Colonic mucosa (tissue), 4 donors: ENCODE data around the gene MCRS1. TPM values are rescaled to one million over a fixed set of nuclear protein-coding genes. Genes with fewer than 3 reads are reported as not detected.
"Not testable (repeated sequence)": the region's sequence is repeated elsewhere in the genome, so short reads cannot be mapped to it uniquely, and the experiment has no call there.

ENCODE experiments used
- DNase-seq: peaks from one replicate; pipeline ENCODE4 v3.0.0-alpha.2; 2020
- H3K27ac ChIP-seq: fragments of 200-600 bp; one replicate; pipeline ENCODE4 v1.8.0; 2021
- H3K27me3 ChIP-seq: fragments of 200-600 bp; one replicate; pipeline ENCODE4 v1.8.0; 2021
- H3K36me3 ChIP-seq: fragments of 200-600 bp; one replicate; pipeline ENCODE4 v1.8.0; 2021
- H3K4me1 ChIP-seq: fragments of 200-600 bp; one replicate; pipeline ENCODE4 v1.8.0; 2021; ENCODE audit warnings: mild to moderate bottlenecking
- H3K4me3 ChIP-seq: fragments of 200-600 bp; one replicate; pipeline ENCODE4 v1.8.0; 2021
- H3K9ac ChIP-seq, 2 donors: one replicate each; pipeline ENCODE4 v1.7.0; 2013; ENCODE audit warnings: control low read depth in 2 of 2, low read depth in 2 of 2, low read length in 2 of 2
- H3K9me3 ChIP-seq: fragments of 200-600 bp; one replicate; pipeline ENCODE4 v1.8.0; 2021
- intact Hi-C: fragments of 100-400 bp; cut with DNase I; formaldehyde crosslinking; loops from one replicate; pipeline ENCODE4 v1.14.1; 2022
- total RNA-seq, 2 donors: library from RNA; stranded (reverse); fragmentation: NEBNext Ultra II Directional in 1 of 2; extraction: Animal tissue kit (Norgen Biotek cat#: 25700) in 1 of 2; gene quantifications; one replicate each; pipeline ENCODE4 v1.2.1, GENCODE V29; 2021
- TF ChIP-seq, protein P1 (sequence below): fragments of 200-600 bp; IDR thresholded peaks from one replicate; pipeline ENCODE4 v1.8.0; 2022; ENCODE audit warnings: antibody characterized with exemption, mild to moderate bottlenecking
- donor health status: healthy.
- donor health status: DM: no; HTN: no; CAD: no.
- donor health status: DM: no; HTN: no; CAD: no.

The MCRS1 gene
- total RNA-seq, 2 donors from 2014 or later = 53.8 to 78.7 TPM

DNA sequence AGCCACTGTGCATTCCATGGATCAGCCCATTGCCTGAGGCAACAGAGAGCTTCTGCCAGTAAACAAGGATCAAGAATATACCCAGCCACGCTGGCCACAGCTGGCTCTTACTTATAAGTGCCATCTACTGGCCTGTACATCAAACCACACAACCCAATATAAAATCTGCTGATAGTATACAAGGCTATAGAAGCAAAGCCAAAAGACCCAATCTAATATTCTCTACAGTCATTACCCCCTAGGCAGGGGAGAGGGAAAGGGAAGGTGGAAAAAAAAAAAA, 41.9 kb upstream of the MCRS1 start:
- no peak overlapping the region for H3K27ac ChIP-seq
- H3K27me3 ChIP-seq = no peaks in the 10 kb centered on the region
- no peak overlapping the region for H3K4me3 ChIP-seq
- intact Hi-C loops = no loop called here
- H3K9ac ChIP-seq = no peak overlapping the region
- H3K4me1 ChIP-seq = no peaks in the 10 kb centered on the region
- no peak for DNase-seq
- TF ChIP-seq, protein P1, sequence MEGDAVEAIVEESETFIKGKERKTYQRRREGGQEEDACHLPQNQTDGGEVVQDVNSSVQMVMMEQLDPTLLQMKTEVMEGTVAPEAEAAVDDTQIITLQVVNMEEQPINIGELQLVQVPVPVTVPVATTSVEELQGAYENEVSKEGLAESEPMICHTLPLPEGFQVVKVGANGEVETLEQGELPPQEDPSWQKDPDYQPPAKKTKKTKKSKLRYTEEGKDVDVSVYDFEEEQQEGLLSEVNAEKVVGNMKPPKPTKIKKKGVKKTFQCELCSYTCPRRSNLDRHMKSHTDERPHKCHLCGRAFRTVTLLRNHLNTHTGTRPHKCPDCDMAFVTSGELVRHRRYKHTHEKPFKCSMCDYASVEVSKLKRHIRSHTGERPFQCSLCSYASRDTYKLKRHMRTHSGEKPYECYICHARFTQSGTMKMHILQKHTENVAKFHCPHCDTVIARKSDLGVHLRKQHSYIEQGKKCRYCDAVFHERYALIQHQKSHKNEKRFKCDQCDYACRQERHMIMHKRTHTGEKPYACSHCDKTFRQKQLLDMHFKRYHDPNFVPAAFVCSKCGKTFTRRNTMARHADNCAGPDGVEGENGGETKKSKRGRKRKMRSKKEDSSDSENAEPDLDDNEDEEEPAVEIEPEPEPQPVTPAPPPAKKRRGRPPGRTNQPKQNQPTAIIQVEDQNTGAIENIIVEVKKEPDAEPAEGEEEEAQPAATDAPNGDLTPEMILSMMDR = no peak
- no peaks in the 10 kb centered on the region for H3K9me3 ChIP-seq
- no peaks in the 10 kb centered on the region for H3K36me3 ChIP-seq

DNA sequence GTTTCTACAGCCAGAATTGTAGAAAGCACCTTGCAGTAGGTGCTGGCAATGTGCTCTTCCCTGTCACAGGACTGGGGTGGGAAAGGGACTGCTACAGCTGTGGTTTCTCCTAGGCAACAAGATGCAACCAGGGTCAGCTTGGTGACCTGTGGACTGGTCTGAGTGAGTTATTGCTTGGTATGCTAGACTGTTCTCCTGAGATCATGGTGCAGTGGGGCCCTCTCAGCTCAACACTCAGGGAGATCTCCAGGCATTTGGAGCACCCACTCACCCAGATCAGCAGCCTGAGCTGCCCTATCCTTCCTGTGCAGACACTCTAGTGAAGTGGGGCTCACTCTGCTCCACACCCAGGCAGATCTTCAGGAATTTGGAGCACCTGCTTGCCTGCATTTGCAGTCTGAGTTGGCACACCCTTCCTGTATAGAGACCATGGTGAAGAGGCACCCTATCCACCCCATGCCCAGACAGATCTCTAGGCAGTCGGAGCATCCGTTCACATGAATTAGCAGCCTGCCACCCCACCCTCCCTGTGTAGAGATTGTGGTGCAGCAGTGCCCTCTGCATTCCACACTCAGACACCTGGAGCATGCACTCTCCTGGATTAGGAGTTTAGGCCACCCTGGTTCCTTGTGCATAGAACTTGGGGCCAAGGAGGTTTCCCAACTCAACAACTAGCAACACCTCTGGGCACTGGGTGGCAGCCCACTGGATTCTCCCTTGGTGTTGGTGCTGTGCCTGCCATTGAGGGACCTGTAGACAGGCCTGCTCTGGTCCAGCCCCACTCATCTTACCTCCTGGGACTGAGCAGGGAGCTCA, 41.3 kb upstream of the MCRS1 start:
- no peaks in the 10 kb centered on the region for H3K9me3 ChIP-seq
- intact Hi-C loops = no loop called here
- no peak overlapping the region for H3K9ac ChIP-seq
- H3K27ac ChIP-seq = no peak overlapping the region
- DNase-seq = no peak
- TF ChIP-seq, protein P1 = no peak
- H3K4me1 ChIP-seq = no peaks in the 10 kb centered on the region
- no peak overlapping the region for H3K4me3 ChIP-seq
- no peaks in the 10 kb centered on the region for H3K27me3 ChIP-seq
- no peaks in the 10 kb centered on the region for H3K36me3 ChIP-seq

DNA sequence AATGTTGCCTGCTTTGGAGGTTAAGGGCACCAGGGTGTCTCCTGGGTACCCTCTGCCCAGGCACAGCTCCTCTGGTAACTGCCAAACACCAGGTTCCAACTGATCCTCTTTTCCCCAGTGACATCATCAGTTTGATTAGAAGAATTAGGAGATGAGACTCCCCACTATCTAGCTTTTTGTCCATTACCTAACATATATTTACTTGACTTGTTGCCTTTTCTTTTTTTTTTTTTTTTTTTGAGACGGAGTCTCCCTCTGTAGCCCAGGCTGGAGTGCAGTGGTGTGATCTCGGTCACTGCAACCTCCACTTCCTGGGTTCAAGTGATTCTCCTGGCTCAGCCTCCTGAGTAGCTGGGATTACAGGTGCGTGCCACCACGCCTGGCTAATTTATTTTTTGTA, 37.6 kb upstream of the MCRS1 start, which contains the start of gene FAM186B:
FAM186B (minus strand) TSS at position 101 of the 400 bp plus-strand sequence. CDS start 162 bp downstream, outside the sequence.
- H3K27me3 ChIP-seq, H3K9me3 ChIP-seq, H3K9ac ChIP-seq, H3K36me3 ChIP-seq, H3K4me1 ChIP-seq, intact Hi-C loops, DNase-seq, H3K27ac ChIP-seq, H3K4me3 ChIP-seq: not testable (repeated sequence)

DNA sequence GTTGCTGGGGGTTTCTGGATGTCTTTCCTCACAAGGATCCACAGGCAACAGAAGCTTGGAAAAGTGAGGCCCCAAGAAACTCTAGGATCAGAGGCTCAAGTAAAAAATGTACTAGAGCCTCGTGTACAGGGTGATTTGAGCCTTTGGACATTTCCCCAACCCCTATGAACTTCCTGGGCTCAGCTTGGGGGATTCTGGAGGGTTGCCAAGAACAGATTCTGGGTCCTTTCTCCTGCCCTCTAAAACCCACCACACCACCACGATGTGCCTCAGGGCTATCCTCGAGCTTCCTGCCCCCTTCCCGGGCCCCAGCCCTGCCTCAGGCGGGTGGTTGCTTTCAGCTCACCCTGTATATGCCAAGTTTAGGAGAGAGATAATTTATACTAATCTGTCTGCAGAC, 36.9 kb upstream of the MCRS1 start:
- Histone ChIP-seq H3K9me3 (no peaks in the 10 kb centered on the region), H3K9ac (no peak overlapping the region), H3K4me1 (no peaks in the 10 kb centered on the region), H3K27me3 (no peaks in the 10 kb centered on the region), H3K27ac (no peak overlapping the region), H3K36me3 (no peaks in the 10 kb centered on the region), H3K4me3 (no peak overlapping the region)
- intact Hi-C loops = no loop called here
- TF ChIP-seq, protein P1 = no peak
- no peak for DNase-seq

DNA sequence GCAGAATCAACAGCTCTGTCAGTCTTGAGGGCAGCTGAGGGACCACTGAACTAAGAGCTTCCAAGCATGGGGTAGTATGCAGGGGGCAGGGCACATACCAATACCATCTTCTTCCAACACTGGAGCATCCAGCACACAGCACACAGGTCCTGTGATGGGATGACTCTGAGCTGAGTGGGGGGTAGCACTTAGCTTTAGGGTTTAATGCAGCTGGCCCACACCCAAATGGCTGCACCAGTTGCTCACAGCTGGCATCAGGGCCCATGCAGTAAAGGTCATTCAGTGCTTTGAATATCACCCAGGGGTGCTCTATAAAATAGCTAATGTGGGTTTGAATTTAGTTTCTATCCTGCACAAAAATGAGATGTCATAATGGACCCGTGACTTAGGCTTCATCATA, 35.8 kb upstream of the MCRS1 start:
- H3K4me1 ChIP-seq = no peaks in the 10 kb centered on the region
- no peak overlapping the region for H3K4me3 ChIP-seq
- intact Hi-C loops = no loop called here
- no peaks in the 10 kb centered on the region for H3K36me3 ChIP-seq
- H3K27me3 ChIP-seq = no peaks in the 10 kb centered on the region
- H3K27ac ChIP-seq = no peak overlapping the region
- TF ChIP-seq, protein P1 = no peak
- H3K9ac ChIP-seq = no peak overlapping the region
- H3K9me3 ChIP-seq = no peaks in the 10 kb centered on the region
- no peak for DNase-seq

DNA sequence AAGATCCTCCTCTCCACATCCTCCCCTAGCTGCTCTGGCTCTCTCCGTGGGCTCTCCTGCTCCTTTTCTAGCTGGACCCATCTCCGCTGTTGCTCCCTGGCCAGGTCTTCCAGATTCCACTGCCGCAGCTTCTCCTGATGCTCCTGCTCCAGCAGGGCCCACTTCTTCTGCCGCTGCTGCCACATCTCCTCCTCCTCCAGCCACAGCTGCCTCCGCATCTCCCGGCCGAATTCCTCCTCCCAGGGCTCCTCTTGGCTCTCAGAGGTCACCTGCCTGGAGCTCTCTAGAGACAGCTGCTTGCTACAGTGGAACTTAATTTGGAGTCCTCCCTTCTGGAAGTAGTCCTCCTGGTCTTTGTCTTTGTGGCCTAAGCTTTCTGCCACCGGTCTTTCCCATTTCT, 32.0 kb upstream of the MCRS1 start:
- H3K36me3 ChIP-seq = no peaks in the 10 kb centered on the region
- H3K27me3 ChIP-seq = no peaks in the 10 kb centered on the region
- H3K9ac ChIP-seq = no peak overlapping the region
- H3K4me1 ChIP-seq = no peaks in the 10 kb centered on the region
- no peak overlapping the region for H3K27ac ChIP-seq
- H3K4me3 ChIP-seq = no peak overlapping the region
- TF ChIP-seq, protein P1 = no peak
- H3K9me3 ChIP-seq = no peaks in the 10 kb centered on the region
- intact Hi-C loops = no loop called here
- DNase-seq = no peak
